Measurements from ENCODE around the gene TMEM60.

DNA sequence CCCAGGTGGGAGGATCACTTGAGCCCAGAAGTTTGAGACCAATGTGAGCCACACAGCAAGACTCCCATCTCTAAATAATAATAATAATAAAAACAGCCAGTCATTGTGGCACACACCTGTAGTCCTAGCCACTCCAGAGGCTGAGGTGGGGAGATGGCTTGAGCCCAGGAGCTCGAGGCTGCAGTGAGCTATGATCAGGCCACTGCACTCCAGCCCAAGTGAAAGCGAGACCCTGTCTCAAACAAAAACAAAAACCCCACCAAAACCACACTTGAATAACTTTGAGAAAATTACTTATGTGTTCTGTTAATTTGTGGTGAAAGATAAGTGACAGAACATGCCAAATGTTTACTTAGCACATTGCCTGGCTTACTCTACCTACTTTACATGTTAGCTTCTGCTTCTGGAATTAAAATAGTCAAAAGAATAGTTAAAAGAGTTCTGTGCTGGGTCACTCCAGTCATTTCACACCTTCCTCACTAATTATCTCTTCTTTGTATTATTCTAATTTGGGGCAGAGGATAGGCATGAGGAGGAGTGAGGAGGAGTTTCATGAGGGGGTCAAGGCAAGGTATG, 9.8 kb downstream of the TMEM60 start:
- TF ChIP-seq, protein P1, sequence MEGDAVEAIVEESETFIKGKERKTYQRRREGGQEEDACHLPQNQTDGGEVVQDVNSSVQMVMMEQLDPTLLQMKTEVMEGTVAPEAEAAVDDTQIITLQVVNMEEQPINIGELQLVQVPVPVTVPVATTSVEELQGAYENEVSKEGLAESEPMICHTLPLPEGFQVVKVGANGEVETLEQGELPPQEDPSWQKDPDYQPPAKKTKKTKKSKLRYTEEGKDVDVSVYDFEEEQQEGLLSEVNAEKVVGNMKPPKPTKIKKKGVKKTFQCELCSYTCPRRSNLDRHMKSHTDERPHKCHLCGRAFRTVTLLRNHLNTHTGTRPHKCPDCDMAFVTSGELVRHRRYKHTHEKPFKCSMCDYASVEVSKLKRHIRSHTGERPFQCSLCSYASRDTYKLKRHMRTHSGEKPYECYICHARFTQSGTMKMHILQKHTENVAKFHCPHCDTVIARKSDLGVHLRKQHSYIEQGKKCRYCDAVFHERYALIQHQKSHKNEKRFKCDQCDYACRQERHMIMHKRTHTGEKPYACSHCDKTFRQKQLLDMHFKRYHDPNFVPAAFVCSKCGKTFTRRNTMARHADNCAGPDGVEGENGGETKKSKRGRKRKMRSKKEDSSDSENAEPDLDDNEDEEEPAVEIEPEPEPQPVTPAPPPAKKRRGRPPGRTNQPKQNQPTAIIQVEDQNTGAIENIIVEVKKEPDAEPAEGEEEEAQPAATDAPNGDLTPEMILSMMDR (IDR thresholded peaks at IDR 0.05), result no peak
- no peak for TF ChIP-seq EZH2 (IDR thresholded peaks at IDR 0.05; ENCODE audit: borderline replicate concordance, insufficient read depth, low read depth, low read length, poor library complexity, severe bottlenecking)

Data from B cell (primary cell).